Ramos (cell line): ENCODE measurements around the gene BLVRA.

Experiments used
- in situ Hi-C: fragments of 300-500 bp; cut with MboI; formaldehyde crosslinking; loops from one replicate; pipeline ENCODE4 v1.14.3; 2022; ENCODE audit warnings: low sequenced_read_pairs; ENCODE audit not compliant: unreplicated experiment

BLVRA gene

GRCh38 chr7:43847496-43847895 is 89.0 kb downstream of the BLVRA start:
- in situ Hi-C loops, result loop anchor here (25.0 kb wide), 1 partner anchor 285 kb away; no protein-coding TSS in a partner anchor

- in situ Hi-C loops, result loop anchor here (25.0 kb wide), 1 partner anchor 287 kb away; no protein-coding TSS in a partner anchor
Measured at GRCh38 chr7:43849047-43849446, 90.6 kb downstream of the BLVRA start.

- in situ Hi-C loops, result no loop called here
Measured at GRCh38 chr7:43850348-43851116, 92.1 kb downstream of the BLVRA start.

GRCh38 chr7:43851805-43852204 is 93.3 kb downstream of the BLVRA start:
- in situ Hi-C loops, result no loop called here

GRCh38 chr7:43855176-43855575 is 96.7 kb downstream of the BLVRA start:
- in situ Hi-C loops, result no loop called here

GRCh38 chr7:43856316-43856715 is 97.8 kb downstream of the BLVRA start:
- in situ Hi-C loops, result no loop called here
